Measurements from ENCODE around the gene MRGPRD.

Gene MRGPRD

GRCh38 chr11:68942095-68942620 lies 38.6 kb downstream of the MRGPRD start:
- no peak for DNase-seq

GRCh38 chr11:68941324-68942094 lies 39.3 kb downstream of the MRGPRD start:
- no peak for DNase-seq

GRCh38 chr11:68940651-68941323 lies 40.0 kb downstream of the MRGPRD start:
- no peak for DNase-seq

- DNase-seq = no peak
These were observed 40.9 kb downstream of the MRGPRD start for GRCh38 chr11:68939583-68940555.

GRCh38 chr11:68938816-68939582 lies 41.8 kb downstream of the MRGPRD start:
- no peak for DNase-seq

- no peak for DNase-seq
These were observed 42.7 kb downstream of the MRGPRD start for GRCh38 chr11:68938088-68938487.

- DNase-seq = no peak
These were observed 43.8 kb downstream of the MRGPRD start for GRCh38 chr11:68936676-68937620.

- DNase-seq = no peak
These were observed 44.5 kb downstream of the MRGPRD start for GRCh38 chr11:68936358-68936636.

- no peak for DNase-seq
These were observed 45.0 kb downstream of the MRGPRD start for GRCh38 chr11:68935516-68936357.

GRCh38 chr11:68935066-68935465 lies 45.7 kb downstream of the MRGPRD start:
- no peak for DNase-seq

- no peak for DNase-seq
These were observed 46.1 kb downstream of the MRGPRD start for GRCh38 chr11:68934666-68935065.

- DNase-seq = no peak
These were observed 46.5 kb downstream of the MRGPRD start for GRCh38 chr11:68934321-68934645.

- no peak for DNase-seq
These were observed 47.0 kb downstream of the MRGPRD start for GRCh38 chr11:68933605-68934320.

GRCh38 chr11:68932933-68933577 lies 47.7 kb downstream of the MRGPRD start:
- DNase-seq = no peak

- DNase-seq = no peak
These were observed 48.4 kb downstream of the MRGPRD start for GRCh38 chr11:68932358-68932757.

- no peak for DNase-seq
These were observed 48.9 kb downstream of the MRGPRD start for GRCh38 chr11:68931911-68932310.

- no peak for DNase-seq
These were observed 49.6 kb downstream of the MRGPRD start for GRCh38 chr11:68930991-68931855.
